Stomach (tissue), 4 donors: ENCODE data around the gene NHERF1.

Experiments used
- CTCF ChIP-seq, 7 experiments: fragments of 450-650 bp in 4 of 7; fragments of 200-600 bp in 3 of 7; sonication (generic) in 3 of 7; IDR thresholded peaks; one replicate each; pipeline ENCODE4 v1.5.1; 2016 to 2019; ENCODE audit warnings: antibody characterized with exemption in 7 of 7, control low read depth in 2 of 7, mild to moderate bottlenecking in 1 of 7
- EP300 ChIP-seq: sonication (generic); formaldehyde crosslinking; IDR thresholded peaks from one replicate; pipeline ENCODE4 v1.6.1; 2017; ENCODE audit warnings: antibody characterized with exemption
- POLR2A ChIP-seq, 4 donors: fragments of 450-650 bp; IDR thresholded peaks; one replicate each; pipeline ENCODE4 v1.6.1; 2016; ENCODE audit warnings: antibody characterized with exemption in 4 of 4, control low read depth in 2 of 4, mild to moderate bottlenecking in 1 of 4, moderate library complexity in 1 of 4
- POLR2AphosphoS5 ChIP-seq, 3 donors: sonication (generic); formaldehyde crosslinking; IDR thresholded peaks; one replicate each; pipeline ENCODE4 v1.6.1; 2016; ENCODE audit warnings: antibody characterized with exemption in 3 of 3

- TF ChIP-seq POLR2A (IDR thresholded peaks at IDR 0.05) (no peak), EP300 (no peak), CTCF (IDR thresholded peaks at IDR 0.05) (no peak), POLR2AphosphoS5 (IDR thresholded peaks at IDR 0.05) (no peak)
Measured at GRCh38 chr17:74702116-74702871, 46.1 kb upstream of the NHERF1 start.
